BE2C (cell line): Measurements from ENCODE around the gene SAP30. TPM values are rescaled to one million over a fixed set of nuclear protein-coding genes. Genes with fewer than 3 reads are reported as not detected.

Experiments
- DNase-seq: peaks from one replicate; pipeline ENCODE4 v3.0.0-alpha.2; 2020
- H3K27me3 ChIP-seq: fragments of 250-450 bp; sonication (Bioruptor Pico); 2 replicates; pipeline ENCODE4 v1.5.1; 2020; ENCODE audit warnings: mild to moderate bottlenecking
- H3K36me3 ChIP-seq: fragments of 250-450 bp; sonication (Bioruptor Pico); 2 replicates; pipeline ENCODE4 v1.5.1; 2020; ENCODE audit warnings: mild to moderate bottlenecking
- H3K4me1 ChIP-seq: fragments of 250-450 bp; sonication (Bioruptor Pico); 2 replicates; pipeline ENCODE4 v1.5.1; 2020
- H3K4me3 ChIP-seq: 2 replicates; pipeline ENCODE4 v1.5.1; 2011; ENCODE audit warnings: low read depth, low read length
- H3K9me3 ChIP-seq: fragments of 250-450 bp; sonication (Bioruptor Pico); 2 replicates; pipeline ENCODE4 v1.5.1; 2020
- polyA plus RNA-seq: library from polyadenylated mRNA; unstranded; fragments of >200 nt; gene quantifications from one replicate; pipeline ENCODE4 v1.2.1, GENCODE V29; 2012; ENCODE audit warnings: low read depth, missing spikeins; ENCODE audit not compliant: insufficient read length, insufficient read depth
- TF ChIP-seq, protein P1 (sequence below): IDR thresholded peaks from 2 replicates; pipeline ENCODE4 v1.5.1; 2012; ENCODE audit warnings: mild to moderate bottlenecking, low read depth, low read length

Gene SAP30, protein sequence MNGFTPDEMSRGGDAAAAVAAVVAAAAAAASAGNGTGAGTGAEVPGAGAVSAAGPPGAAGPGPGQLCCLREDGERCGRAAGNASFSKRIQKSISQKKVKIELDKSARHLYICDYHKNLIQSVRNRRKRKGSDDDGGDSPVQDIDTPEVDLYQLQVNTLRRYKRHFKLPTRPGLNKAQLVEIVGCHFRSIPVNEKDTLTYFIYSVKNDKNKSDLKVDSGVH
- polyA plus RNA-seq: 15.7 TPM

DNA sequence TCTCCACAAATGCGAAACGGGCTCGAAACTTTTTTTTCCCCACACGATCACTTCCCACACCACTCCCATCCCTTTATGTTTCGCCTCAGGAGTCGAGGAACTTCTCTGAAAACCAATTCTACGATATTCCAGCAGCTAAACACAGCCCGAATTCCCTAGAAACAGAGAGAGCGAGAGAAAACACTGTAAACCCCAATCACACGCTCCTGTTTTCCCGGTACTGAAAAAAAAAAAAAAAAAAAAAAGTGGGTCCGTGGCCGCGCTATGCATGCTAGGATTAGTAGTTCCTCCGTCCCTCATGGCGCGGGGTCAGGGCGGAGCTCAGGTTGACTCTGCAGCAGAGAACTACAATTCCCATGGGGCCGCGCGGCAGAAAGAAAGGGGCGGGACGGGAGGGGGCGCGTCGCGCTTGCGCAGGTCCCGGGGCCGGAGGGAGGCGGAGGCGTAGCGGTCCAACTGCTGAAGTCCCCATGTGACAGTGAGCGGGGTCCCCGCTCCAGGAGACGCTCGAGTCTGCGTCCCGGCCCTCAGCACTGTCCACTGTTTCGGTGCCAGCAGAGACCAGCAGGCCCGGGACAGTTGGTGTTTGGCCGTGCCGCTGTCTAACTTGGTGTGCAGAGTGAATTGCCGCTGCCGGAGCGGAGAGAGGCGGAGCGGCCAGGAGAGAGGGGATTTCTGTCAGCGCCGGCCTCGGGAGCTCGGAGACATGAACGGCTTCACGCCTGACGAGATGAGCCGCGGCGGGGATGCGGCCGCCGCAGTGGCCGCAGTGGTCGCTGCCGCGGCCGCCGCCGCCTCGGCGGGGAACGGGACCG lies at the start of gene SAP30:
Gene SAP30 (plus strand): TSS at position 478 of the 815 bp plus-strand sequence. CDS start 229 bp downstream, at position 707.
- Histone ChIP-seq H3K27me3 (no peaks in the 10 kb centered on the region), H3K4me1 (no peaks in the 10 kb centered on the region), H3K4me3 (peak within 1 kb of the TSS; percentile 99), H3K36me3 (peaks cover 10% of the 10 kb centered on the region), H3K9me3 (no peaks in the 10 kb centered on the region)
- TF ChIP-seq, protein P1, sequence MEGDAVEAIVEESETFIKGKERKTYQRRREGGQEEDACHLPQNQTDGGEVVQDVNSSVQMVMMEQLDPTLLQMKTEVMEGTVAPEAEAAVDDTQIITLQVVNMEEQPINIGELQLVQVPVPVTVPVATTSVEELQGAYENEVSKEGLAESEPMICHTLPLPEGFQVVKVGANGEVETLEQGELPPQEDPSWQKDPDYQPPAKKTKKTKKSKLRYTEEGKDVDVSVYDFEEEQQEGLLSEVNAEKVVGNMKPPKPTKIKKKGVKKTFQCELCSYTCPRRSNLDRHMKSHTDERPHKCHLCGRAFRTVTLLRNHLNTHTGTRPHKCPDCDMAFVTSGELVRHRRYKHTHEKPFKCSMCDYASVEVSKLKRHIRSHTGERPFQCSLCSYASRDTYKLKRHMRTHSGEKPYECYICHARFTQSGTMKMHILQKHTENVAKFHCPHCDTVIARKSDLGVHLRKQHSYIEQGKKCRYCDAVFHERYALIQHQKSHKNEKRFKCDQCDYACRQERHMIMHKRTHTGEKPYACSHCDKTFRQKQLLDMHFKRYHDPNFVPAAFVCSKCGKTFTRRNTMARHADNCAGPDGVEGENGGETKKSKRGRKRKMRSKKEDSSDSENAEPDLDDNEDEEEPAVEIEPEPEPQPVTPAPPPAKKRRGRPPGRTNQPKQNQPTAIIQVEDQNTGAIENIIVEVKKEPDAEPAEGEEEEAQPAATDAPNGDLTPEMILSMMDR: no peak
- DNase-seq: peak; percentile 99

DNA sequence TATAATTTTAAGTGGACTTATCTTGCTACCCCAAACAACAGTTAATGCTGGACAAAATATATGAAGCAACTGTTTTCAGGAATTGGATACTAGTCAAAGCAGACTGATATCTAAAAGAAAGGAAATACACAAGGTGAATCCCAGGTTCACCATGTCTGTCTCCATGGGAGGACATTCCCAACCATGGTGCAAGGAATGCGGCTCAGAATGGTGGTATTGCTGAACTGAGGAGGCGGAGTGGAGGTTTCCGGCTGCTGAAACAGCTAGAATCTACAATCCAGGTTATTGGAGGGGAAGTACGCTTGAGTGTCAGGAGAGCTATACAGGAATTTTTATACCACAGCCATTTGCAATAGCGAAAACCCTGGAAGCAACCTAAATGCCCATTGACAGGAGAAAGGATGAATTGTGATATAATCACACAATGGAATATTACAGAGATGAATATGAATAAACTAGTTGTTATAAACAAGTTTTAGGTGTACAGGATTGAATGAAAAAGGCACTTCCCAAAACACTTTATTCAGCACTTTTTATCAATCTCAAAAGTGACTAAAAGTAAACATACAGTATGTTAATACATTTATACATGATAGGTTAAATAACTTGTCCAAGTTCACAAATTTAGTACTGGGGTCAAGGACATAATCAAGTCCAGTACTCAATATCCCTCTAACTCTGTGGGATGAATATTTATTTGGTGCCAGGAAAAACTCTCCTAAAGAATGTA lies 45.6 kb upstream of the SAP30 start:
- TF ChIP-seq, protein P1: no peak
- no peaks in the 10 kb centered on the region for H3K9me3 ChIP-seq
- H3K4me1 ChIP-seq: no peaks in the 10 kb centered on the region
- H3K27me3 ChIP-seq: no peaks in the 10 kb centered on the region
- peaks cover 51% of the 10 kb centered on the region for H3K36me3 ChIP-seq
- no peak overlapping the region for H3K4me3 ChIP-seq
- DNase-seq: no peak

DNA sequence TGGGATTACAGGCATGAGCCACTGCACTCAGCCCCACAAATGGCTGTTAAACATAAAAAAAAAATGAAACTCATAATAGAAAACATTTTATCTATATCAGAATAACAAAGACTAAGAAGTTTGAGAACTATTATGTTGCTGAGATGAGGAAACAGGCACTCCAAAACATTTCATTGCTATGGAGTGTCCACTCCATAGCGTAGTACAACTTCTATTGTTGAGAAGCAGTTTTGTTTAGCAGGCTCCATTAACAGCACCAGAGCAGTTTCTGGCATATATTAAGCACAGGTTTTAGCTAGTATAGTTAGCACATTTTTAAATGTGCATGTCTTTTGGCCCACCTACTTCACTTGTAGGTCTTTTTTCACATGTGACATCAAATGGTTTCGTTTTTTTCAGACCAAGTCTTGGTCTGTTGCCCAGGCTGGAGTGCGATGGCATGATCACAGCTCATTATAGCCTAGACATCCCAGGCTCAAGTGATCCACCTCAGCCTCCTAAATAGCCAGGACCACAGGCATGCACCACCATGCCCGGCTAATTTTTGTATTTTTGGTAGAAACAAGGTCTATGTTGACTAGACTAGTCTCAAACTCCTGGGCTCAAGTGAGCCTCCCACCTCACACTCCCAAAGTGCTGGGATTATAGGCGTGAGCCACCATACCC lies 42.4 kb upstream of the SAP30 start:
- H3K9me3 ChIP-seq: no peaks in the 10 kb centered on the region
- H3K36me3 ChIP-seq: peaks cover 81% of the 10 kb centered on the region
- no peak for DNase-seq
- no peaks in the 10 kb centered on the region for H3K27me3 ChIP-seq
- H3K4me1 ChIP-seq: no peaks in the 10 kb centered on the region
- TF ChIP-seq, protein P1: no peak
- H3K4me3 ChIP-seq: no peak overlapping the region

DNA sequence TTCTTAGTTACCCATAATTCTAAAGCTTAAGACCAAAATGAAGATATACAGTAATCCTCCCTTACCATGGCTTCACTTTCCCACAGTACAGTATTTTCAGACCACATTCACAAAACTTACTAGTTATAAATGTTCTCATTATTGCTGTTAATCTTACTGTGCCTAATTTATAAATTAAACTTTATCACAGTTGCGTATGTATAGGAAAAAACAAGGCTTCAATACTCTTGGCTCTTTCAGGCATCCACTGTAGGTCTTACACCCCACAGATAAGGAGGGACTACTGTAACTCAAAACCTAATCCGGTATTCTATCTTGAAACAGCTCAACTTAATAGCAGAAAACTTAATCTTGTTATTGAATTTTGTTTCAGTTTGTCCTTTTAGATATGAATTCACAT lies 40.2 kb upstream of the SAP30 start:
- no peak for DNase-seq
- no peaks in the 10 kb centered on the region for H3K9me3 ChIP-seq
- H3K4me3 ChIP-seq: peak overlapping the region; percentile 7; the same call in 1 of the 2 replicates
- peaks cover 76% of the 10 kb centered on the region for H3K36me3 ChIP-seq
- H3K27me3 ChIP-seq: no peaks in the 10 kb centered on the region
- TF ChIP-seq, protein P1: no peak
- no peaks in the 10 kb centered on the region for H3K4me1 ChIP-seq

DNA sequence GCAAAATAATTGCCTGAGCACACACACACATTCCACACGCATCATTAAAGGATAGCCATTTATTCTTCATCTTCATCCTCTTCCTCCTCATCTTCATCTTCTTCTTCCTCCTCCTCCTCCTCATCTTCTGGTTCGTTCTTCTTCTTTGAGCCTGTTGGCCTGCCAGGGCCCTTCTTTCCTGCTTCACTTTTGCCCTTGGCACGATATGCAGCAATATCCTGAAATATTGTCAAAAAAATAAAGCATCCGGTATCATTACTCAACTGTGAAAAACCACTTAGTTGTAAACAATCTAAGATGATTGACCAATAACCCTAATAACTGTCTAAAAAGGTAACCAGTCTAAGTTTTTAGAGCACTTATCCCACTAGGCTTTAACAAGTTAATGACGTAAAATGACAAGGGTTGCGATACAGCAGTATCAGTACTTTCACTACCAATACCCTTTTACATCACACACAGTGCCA lies 38.7 kb upstream of the SAP30 start:
- no peaks in the 10 kb centered on the region for H3K4me1 ChIP-seq
- TF ChIP-seq, protein P1: no peak
- DNase-seq: no peak
- H3K27me3 ChIP-seq: no peaks in the 10 kb centered on the region
- H3K36me3 ChIP-seq: peaks cover 63% of the 10 kb centered on the region
- peak overlapping the region; percentile 80 for H3K4me3 ChIP-seq
- H3K9me3 ChIP-seq: no peaks in the 10 kb centered on the region
